DND-41 (cell line): Measurements from ENCODE around the gene PTGES2.
"Not testable (repeated sequence)": the region's sequence is repeated elsewhere in the genome, so short reads cannot be mapped to it uniquely, and the experiment has no call there.

ENCODE experiments used
- EZH2 ChIP-seq: IDR thresholded peaks from 3 replicates; pipeline ENCODE4 v1.6.1; 2012; ENCODE audit warnings: borderline replicate concordance, low read depth, mild to moderate bottlenecking, moderate library complexity, low read length, inconsistent platforms; ENCODE audit not compliant: severe bottlenecking
- TF ChIP-seq, protein P1 (sequence below): IDR thresholded peaks from 2 replicates; pipeline ENCODE4 v1.5.1; 2012; ENCODE audit warnings: borderline replicate concordance, low read length, moderate library complexity, mild to moderate bottlenecking; ENCODE audit not compliant: poor library complexity, severe bottlenecking; ENCODE audit errors: extremely low read depth

DNA sequence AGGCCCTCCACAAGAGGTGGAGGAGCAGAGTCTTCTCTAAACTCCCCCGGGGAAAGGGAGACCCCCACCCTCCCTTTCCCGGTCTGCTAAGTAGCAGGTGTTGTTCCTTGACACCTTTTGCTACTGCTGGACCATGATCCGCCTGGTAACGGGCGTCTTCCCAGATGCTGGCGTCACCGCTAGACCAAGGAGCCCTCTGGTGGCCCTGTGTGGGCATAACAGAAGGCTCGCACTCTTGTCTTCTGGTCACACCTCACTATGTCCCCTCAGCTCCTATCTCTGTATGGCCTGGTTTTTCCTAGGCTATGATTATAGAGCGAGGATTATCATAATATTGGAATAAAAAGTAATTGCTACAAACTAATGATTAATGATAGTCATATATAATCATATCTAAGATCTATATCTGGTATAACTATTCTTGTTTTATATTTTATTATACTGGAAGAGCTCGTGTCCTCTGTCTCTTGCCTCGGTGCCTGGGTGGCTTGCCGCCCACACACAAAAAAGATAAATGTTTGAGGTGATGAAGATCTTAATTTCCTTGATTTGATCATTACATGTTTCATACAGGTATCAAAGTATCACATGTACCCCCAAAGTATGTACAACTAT is 2.6 kb upstream of the PTGES2 start:
- TF ChIP-seq, protein P1, sequence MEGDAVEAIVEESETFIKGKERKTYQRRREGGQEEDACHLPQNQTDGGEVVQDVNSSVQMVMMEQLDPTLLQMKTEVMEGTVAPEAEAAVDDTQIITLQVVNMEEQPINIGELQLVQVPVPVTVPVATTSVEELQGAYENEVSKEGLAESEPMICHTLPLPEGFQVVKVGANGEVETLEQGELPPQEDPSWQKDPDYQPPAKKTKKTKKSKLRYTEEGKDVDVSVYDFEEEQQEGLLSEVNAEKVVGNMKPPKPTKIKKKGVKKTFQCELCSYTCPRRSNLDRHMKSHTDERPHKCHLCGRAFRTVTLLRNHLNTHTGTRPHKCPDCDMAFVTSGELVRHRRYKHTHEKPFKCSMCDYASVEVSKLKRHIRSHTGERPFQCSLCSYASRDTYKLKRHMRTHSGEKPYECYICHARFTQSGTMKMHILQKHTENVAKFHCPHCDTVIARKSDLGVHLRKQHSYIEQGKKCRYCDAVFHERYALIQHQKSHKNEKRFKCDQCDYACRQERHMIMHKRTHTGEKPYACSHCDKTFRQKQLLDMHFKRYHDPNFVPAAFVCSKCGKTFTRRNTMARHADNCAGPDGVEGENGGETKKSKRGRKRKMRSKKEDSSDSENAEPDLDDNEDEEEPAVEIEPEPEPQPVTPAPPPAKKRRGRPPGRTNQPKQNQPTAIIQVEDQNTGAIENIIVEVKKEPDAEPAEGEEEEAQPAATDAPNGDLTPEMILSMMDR: peak; percentile 6
- TF ChIP-seq EZH2: not testable (repeated sequence)
